Cerebellar nuclear complex (tissue), 1 donor: ENCODE data around the gene TP53BP1.
A peak's percentile ranks its signal among the peaks of the same experiment; 100 is the strongest.

Source experiments
- DNase-seq, 2 experiments: peaks; one replicate each; lab custom pipeline; 2025; lab: John Stamatoyannopoulos, UW

The TP53BP1 gene

GRCh38 chr15:43489191-43489590 is 3.8 kb downstream of the TP53BP1 start:
- no peak for DNase-seq

GRCh38 chr15:43488790-43489189 is 4.2 kb downstream of the TP53BP1 start:
- DNase-seq: no peak

- no peak for DNase-seq
Observed at GRCh38 chr15:43487271-43487895, 5.6 kb downstream of the TP53BP1 start.

GRCh38 chr15:43484455-43484854 is 8.5 kb downstream of the TP53BP1 start:
- DNase-seq: no peak

GRCh38 chr15:43483297-43484128 is 9.4 kb downstream of the TP53BP1 start:
- no peak for DNase-seq

- DNase-seq: no peak
Observed at GRCh38 chr15:43473885-43474284, 19.1 kb downstream of the TP53BP1 start.

- no peak for DNase-seq
Observed at GRCh38 chr15:43471975-43472374, 21.0 kb downstream of the TP53BP1 start.

GRCh38 chr15:43469867-43470266 is 23.1 kb downstream of the TP53BP1 start:
- no peak for DNase-seq

- DNase-seq: no peak
Observed at GRCh38 chr15:43465100-43465499, 27.9 kb downstream of the TP53BP1 start.

- DNase-seq: no peak
Observed at GRCh38 chr15:43463998-43464397, 29.0 kb downstream of the TP53BP1 start.

- no peak for DNase-seq
Observed at GRCh38 chr15:43463507-43463906, 29.4 kb downstream of the TP53BP1 start.

- no peak for DNase-seq
Observed at GRCh38 chr15:43449981-43450380, 43.0 kb downstream of the TP53BP1 start.

GRCh38 chr15:43446344-43446743 is 46.6 kb downstream of the TP53BP1 start:
- no peak for DNase-seq

- no peak for DNase-seq
Observed at GRCh38 chr15:43441316-43441715, 51.6 kb downstream of the TP53BP1 start.

- DNase-seq: peak; percentile 14 to 61
Observed at GRCh38 chr15:43440721-43441281, 52.2 kb downstream of the TP53BP1 start.

GRCh38 chr15:43439268-43439667 is 53.7 kb downstream of the TP53BP1 start:
- DNase-seq: no peak

- DNase-seq: no peak
Observed at GRCh38 chr15:43436395-43436794, 56.6 kb downstream of the TP53BP1 start.

- DNase-seq: no peak
Observed at GRCh38 chr15:43434446-43434845, 58.5 kb downstream of the TP53BP1 start.

- DNase-seq: no peak
Observed at GRCh38 chr15:43433661-43434303, 59.2 kb downstream of the TP53BP1 start.

GRCh38 chr15:43433165-43433564 is 59.8 kb downstream of the TP53BP1 start:
- no peak for DNase-seq

- no peak for DNase-seq
Observed at GRCh38 chr15:43429687-43430086, 63.3 kb downstream of the TP53BP1 start.

GRCh38 chr15:43423793-43424192 is 69.2 kb downstream of the TP53BP1 start:
- no peak for DNase-seq

- no peak for DNase-seq
Observed at GRCh38 chr15:43420876-43421275, 72.1 kb downstream of the TP53BP1 start.
